Measurements from ENCODE around the gene IGIP.

- TF ChIP-seq CTCF (IDR thresholded peaks at IDR 0.05) (no peak), POLR2A (IDR thresholded peaks at IDR 0.05) (no peak)
Observed at GRCh38 chr5:140152022-140152999, 26.6 kb downstream of the IGIP start.

Data from esophagus squamous epithelium (tissue), 4 donors.